Colonic mucosa (tissue), 4 donors: ENCODE data around the gene GINM1. TPM values are rescaled to one million over a fixed set of nuclear protein-coding genes. Genes with fewer than 3 reads are reported as not detected.

Experiments
- DNase-seq: peaks from one replicate; pipeline ENCODE4 v3.0.0-alpha.2; 2020
- H3K27ac ChIP-seq: fragments of 200-600 bp; one replicate; pipeline ENCODE4 v1.8.0; 2021
- H3K27me3 ChIP-seq: fragments of 200-600 bp; one replicate; pipeline ENCODE4 v1.8.0; 2021
- H3K36me3 ChIP-seq: fragments of 200-600 bp; one replicate; pipeline ENCODE4 v1.8.0; 2021
- H3K4me1 ChIP-seq: fragments of 200-600 bp; one replicate; pipeline ENCODE4 v1.8.0; 2021; ENCODE audit warnings: mild to moderate bottlenecking
- H3K4me3 ChIP-seq: fragments of 200-600 bp; one replicate; pipeline ENCODE4 v1.8.0; 2021
- H3K9ac ChIP-seq, 2 donors: one replicate each; pipeline ENCODE4 v1.7.0; 2013; ENCODE audit warnings: control low read depth in 2 of 2, low read depth in 2 of 2, low read length in 2 of 2
- H3K9me3 ChIP-seq: fragments of 200-600 bp; one replicate; pipeline ENCODE4 v1.8.0; 2021
- intact Hi-C: fragments of 100-400 bp; cut with DNase I; formaldehyde crosslinking; loops from one replicate; pipeline ENCODE4 v1.14.1; 2022
- total RNA-seq, 2 donors: library from RNA; stranded (reverse); fragmentation: NEBNext Ultra II Directional in 1 of 2; extraction: Animal tissue kit (Norgen Biotek cat#: 25700) in 1 of 2; gene quantifications; one replicate each; pipeline ENCODE4 v1.2.1, GENCODE V29; 2021
- TF ChIP-seq, protein P1 (sequence below): fragments of 200-600 bp; IDR thresholded peaks from one replicate; pipeline ENCODE4 v1.8.0; 2022; ENCODE audit warnings: antibody characterized with exemption, mild to moderate bottlenecking
- donor health status: healthy.
- donor health status: DM: no; HTN: no; CAD: no.
- donor health status: DM: no; HTN: no; CAD: no.

GINM1 gene
- total RNA-seq, 2 donors from 2014 or later, result 22.9 to 42.8 TPM

DNA sequence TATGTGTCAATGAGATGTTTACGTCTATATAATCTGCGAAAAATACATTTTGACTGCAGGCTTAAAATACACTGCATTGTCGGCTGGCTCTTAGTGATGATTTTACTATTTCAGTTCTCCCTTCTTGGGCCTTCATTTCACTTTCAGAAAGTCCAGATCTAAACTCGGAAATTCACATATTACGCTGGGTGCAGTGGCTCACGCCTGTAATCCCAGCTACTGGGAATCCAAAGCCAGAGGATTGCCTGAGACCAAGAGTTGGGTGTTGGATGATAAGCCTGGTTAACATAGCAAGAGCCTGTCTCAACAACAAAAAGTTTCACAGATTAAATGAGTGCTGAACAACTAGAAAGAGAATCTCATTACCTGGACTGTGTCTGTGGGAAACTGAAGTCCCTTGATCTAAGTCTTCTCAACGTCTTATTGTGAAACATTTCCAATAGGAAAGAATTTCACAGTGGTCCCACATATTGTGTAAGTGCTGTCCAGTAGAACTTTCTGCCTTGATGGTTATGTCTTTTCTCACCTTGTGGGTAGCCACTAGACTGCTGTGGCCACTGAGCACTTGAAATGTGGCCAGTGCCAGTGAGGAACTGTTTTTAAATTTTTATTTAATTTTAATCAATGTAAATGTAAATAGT, 1.9 kb downstream of the GINM1 start:
- DNase-seq, result no peak
- Histone ChIP-seq H3K9me3 (no peaks in the 10 kb centered on the region), H3K27me3 (no peaks in the 10 kb centered on the region), H3K36me3 (no peaks in the 10 kb centered on the region), H3K9ac (no peak overlapping the region), H3K4me3 (no peak overlapping the region), H3K4me1 (no peaks in the 10 kb centered on the region), H3K27ac (no peak overlapping the region)
- TF ChIP-seq, protein P1, sequence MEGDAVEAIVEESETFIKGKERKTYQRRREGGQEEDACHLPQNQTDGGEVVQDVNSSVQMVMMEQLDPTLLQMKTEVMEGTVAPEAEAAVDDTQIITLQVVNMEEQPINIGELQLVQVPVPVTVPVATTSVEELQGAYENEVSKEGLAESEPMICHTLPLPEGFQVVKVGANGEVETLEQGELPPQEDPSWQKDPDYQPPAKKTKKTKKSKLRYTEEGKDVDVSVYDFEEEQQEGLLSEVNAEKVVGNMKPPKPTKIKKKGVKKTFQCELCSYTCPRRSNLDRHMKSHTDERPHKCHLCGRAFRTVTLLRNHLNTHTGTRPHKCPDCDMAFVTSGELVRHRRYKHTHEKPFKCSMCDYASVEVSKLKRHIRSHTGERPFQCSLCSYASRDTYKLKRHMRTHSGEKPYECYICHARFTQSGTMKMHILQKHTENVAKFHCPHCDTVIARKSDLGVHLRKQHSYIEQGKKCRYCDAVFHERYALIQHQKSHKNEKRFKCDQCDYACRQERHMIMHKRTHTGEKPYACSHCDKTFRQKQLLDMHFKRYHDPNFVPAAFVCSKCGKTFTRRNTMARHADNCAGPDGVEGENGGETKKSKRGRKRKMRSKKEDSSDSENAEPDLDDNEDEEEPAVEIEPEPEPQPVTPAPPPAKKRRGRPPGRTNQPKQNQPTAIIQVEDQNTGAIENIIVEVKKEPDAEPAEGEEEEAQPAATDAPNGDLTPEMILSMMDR, result no peak
- intact Hi-C loops, result loop anchor here (5.0 kb wide), 1 partner anchor 149 kb away; the partner anchor contains the start of gene LATS1

DNA sequence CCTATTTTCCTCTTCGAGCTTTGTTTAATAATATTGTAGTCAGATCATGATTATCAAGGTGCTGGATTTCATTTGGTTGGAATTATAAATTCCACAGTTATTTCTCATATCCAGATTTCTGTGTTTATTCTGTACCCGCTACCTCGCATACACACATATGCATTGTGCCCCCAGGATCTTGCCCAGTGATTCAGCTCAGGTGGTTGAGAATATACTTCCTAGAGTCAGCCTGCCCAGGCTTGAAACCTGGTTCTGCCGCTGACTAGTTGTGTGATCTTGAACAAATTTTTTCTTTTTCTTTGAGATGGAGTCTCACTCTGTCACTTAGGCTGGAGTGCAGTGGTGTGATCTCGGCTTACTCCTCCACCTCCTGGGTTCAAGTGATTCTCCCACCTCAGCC, 14.7 kb downstream of the GINM1 start:
- Histone ChIP-seq H3K27ac (no peak overlapping the region), H3K9ac (no peak overlapping the region), H3K36me3 (no peaks in the 10 kb centered on the region)

DNA sequence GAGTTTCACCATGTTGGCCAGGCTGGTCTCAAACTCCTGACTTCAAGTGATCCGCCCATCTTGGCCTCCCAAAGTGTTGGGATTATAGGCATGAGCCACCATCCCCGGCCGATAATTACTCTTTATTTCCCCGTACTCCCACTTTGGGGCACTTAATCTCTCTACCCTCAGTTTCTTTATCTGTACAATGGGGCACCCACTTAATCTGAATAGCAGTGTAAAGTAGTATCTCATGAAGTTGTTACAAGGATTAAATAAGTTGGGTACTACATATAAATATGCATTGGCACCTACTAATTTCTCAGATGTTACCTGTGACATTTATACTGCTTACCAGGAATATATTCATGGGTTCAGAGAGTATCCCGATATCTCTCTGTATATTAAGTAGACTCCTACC, 15.2 kb downstream of the GINM1 start:
- intact Hi-C loops, result no loop called here
- Histone ChIP-seq H3K27ac (no peak overlapping the region), H3K27me3 (no peaks in the 10 kb centered on the region), H3K4me3 (no peak overlapping the region), H3K36me3 (no peaks in the 10 kb centered on the region), H3K9ac (no peak overlapping the region), H3K4me1 (no peaks in the 10 kb centered on the region), H3K9me3 (no peaks in the 10 kb centered on the region)
- DNase-seq, result no peak
- TF ChIP-seq, protein P1, result no peak

More for the DNA sequence above, 14.7 kb downstream of the GINM1 start:
- TF ChIP-seq, protein P1, result no peak
- intact Hi-C loops, result no loop called here
- no peaks in the 10 kb centered on the region for H3K9me3 ChIP-seq
- H3K4me1 ChIP-seq, result no peaks in the 10 kb centered on the region
- no peaks in the 10 kb centered on the region for H3K27me3 ChIP-seq
- no peak overlapping the region for H3K4me3 ChIP-seq
- no peak for DNase-seq

DNA sequence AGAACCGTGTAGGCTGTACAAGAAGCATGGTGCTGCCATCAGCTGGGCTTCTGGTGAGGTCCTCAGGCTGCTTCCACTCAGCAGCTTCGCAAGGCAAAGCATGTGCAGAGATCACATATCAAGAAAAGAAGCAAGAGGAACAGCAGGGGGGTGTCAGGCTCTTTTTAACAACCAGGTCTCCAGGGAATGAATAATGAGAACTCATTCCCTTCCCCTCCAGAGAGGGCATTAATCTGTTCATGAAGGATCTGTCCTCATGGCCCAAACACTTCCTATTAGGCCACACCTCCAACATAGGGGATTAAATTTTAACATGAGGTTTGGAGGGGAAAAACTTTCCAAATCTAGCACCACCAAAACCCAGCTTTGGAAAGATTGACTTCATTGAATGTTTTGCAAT, 20.0 kb downstream of the GINM1 start:
- Histone ChIP-seq H3K27ac (no peak overlapping the region), H3K9me3 (no peaks in the 10 kb centered on the region), H3K4me1 (no peaks in the 10 kb centered on the region), H3K9ac (no peak overlapping the region), H3K27me3 (no peaks in the 10 kb centered on the region), H3K4me3 (no peak overlapping the region), H3K36me3 (no peaks in the 10 kb centered on the region)
- intact Hi-C loops, result no loop called here
- no peak for DNase-seq
- TF ChIP-seq, protein P1, result no peak

DNA sequence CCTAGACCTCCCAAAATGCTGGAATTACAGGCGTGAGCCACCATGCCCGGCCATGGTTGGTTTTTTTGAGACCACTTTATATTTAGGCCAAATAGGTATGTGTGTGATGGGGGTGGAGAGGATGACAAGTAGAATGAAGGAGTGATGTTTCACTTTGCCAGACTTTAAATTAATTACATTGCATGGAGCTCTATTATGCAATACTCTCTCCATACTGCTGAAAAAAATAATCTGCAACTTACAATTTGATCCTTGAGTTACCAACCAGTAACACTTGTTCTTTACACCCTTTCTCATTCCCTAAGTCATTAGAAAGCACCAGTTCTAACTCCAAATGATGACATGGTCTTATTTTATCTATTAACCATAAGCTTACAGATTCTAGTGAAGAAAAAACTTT, 26.8 kb downstream of the GINM1 start:
- H3K9ac ChIP-seq, result no peak overlapping the region
- H3K9me3 ChIP-seq, result no peaks in the 10 kb centered on the region
- DNase-seq, result no peak
- H3K4me1 ChIP-seq, result no peaks in the 10 kb centered on the region
- TF ChIP-seq, protein P1, result no peak
- H3K27me3 ChIP-seq, result no peaks in the 10 kb centered on the region
- no peak overlapping the region for H3K27ac ChIP-seq
- peaks cover 6% of the 10 kb centered on the region for H3K36me3 ChIP-seq
- intact Hi-C loops, result no loop called here
- H3K4me3 ChIP-seq, result no peak overlapping the region
